H1 (cell line): ENCODE results near the gene FRMD4B. TPM values are rescaled to one million over a fixed set of nuclear protein-coding genes. Genes with fewer than 3 reads are reported as not detected.

Experiments used
- NRF1 ChIP-seq: IDR thresholded peaks from 2 replicates; pipeline ENCODE4 v1.6.1; 2011; ENCODE audit warnings: mild to moderate bottlenecking, low read depth, low read length, improper control_type of control experiment
- polyA plus RNA-seq, 7 experiments: library from polyadenylated mRNA; depleted of rRNA in 3 of 7; stranded (reverse) in 5 of 7; unstranded in 2 of 7; fragments of >200 nt in 5 of 7; fragments of 200-250 nt in 2 of 7; gene quantifications; 1 replicate in 5 of 7; 2 replicates in 1 of 7; 4 replicates in 1 of 7; pipeline versions ENCODE4 v1.2.1 to v1.2.3, GENCODE V29; 2011 to 2013; ENCODE audit warnings: missing spikeins in 2 of 7, mixed read lengths in 2 of 7
- total RNA-seq: library from RNA; stranded (reverse); fragmentation: NEBNext Ultra II Directional; extraction: Animal tissue kit (Norgen Biotek cat#: 25700); gene quantifications from 2 replicates; pipeline ENCODE4 v1.2.1, GENCODE V29; 2021

FRMD4B gene
- total and polyA plus RNA-seq, 2 of the 8 experiments (the other 6 are each of a cell fraction or from before 2014, with no cell fraction given), result 2.7 to 7.2 TPM

GRCh38 chr3:69403454-69403853, 17.6 kb upstream of the FRMD4B start (continued):
- TF ChIP-seq NRF1, result no peak
